Endothelial cell of umbilical vein (primary cell): ENCODE data around the gene FAM200C. TPM values are rescaled to one million over a fixed set of nuclear protein-coding genes. Genes with fewer than 3 reads are reported as not detected.

Experiments used
- BruUV-seq: library from RNA; stranded (reverse); fragments of 400-500 nt; replicated peaks from 2 replicates; lab custom pipeline; 2021; lab: Mats Ljungman, UMichigan
- CTCF ChIA-PET: fragments of 300-600, 350-600 bp; sonication (Branson Sonifier 250); formaldehyde crosslinking; loops from one replicate; lab custom pipeline; 2021; ENCODE audit warnings: antibody characterized with exemption, inconsistent platforms; lab: Charles Lee
- POLR2A ChIA-PET: fragments of 300-600, 350-600 bp; sonication (Branson Sonifier 250); formaldehyde crosslinking; loops from one replicate; lab custom pipeline; 2021; ENCODE audit warnings: antibody characterized with exemption, inconsistent platforms; lab: Charles Lee
- DNase-seq: peaks from one replicate; pipeline ENCODE4 v3.0.0-alpha.2; 2011; ENCODE audit warnings: low read depth, low spot score
- FAIRE-seq: peaks from 2 replicates; lab custom pipeline; 2011; peaks lifted over from hg19 to GRCh38; lab: Jason Lieb, UNC
- H2AFZ ChIP-seq: 2 replicates; pipeline ENCODE4 v1.6.0; 2012; ENCODE audit warnings: low read depth, low read length, control low read depth, inconsistent platforms
- H3K27ac ChIP-seq: 2 replicates; pipeline ENCODE4 v1.5.1; 2011; ENCODE audit warnings: low read depth, mild to moderate bottlenecking, control low read depth, low read length, moderate library complexity; ENCODE audit not compliant: insufficient read depth
- H3K27me3 ChIP-seq, 2 experiments: 2 replicates each; pipeline versions ENCODE4 v1.6.0 to v1.6.1; 2011; ENCODE audit warnings: low read length in 2 of 2, mixed read lengths in 1 of 2; ENCODE audit not compliant: control insufficient read depth in 2 of 2, insufficient read depth in 2 of 2
- H3K36me3 ChIP-seq, 2 experiments: 2 replicates in 1 of 2; 3 replicates in 1 of 2; pipeline ENCODE4 v1.5.1; 2011; ENCODE audit warnings: low read length in 2 of 2, mild to moderate bottlenecking in 1 of 2, moderate library complexity in 1 of 2; ENCODE audit not compliant: control insufficient read depth in 2 of 2, insufficient read depth in 2 of 2; ENCODE audit errors: extremely low read depth in 1 of 2
- H3K4me1 ChIP-seq: 3 replicates; pipeline ENCODE4 v1.5.1; 2011; ENCODE audit warnings: mild to moderate bottlenecking, low read length; ENCODE audit not compliant: control insufficient read depth, insufficient read depth; ENCODE audit errors: extremely low read depth
- H3K4me2 ChIP-seq: 2 replicates; pipeline ENCODE4 v1.6.1; 2011; ENCODE audit warnings: low read length, control low read depth, mixed read lengths; ENCODE audit not compliant: insufficient read depth
- H3K4me3 ChIP-seq, 3 experiments: fragments of 200-600 bp in 1 of 3; sonication (generic), shearing (Covaris generic) in 1 of 3; replicated peaks in 1 of 3; 2 replicates each; pipeline ENCODE4 v1.5.1; 2011 to 2016; ENCODE audit warnings: control low read depth in 3 of 3, low read length in 3 of 3, mild to moderate bottlenecking in 2 of 3, inconsistent platforms in 1 of 3, low read depth in 1 of 3, moderate library complexity in 1 of 3; ENCODE audit not compliant: insufficient read depth in 1 of 3
- H3K79me2 ChIP-seq: 2 replicates; pipeline ENCODE4 v1.6.0; 2012; ENCODE audit warnings: low read length, inconsistent platforms; ENCODE audit not compliant: control insufficient read depth, insufficient read depth
- H3K9ac ChIP-seq: replicated peaks from 2 replicates; pipeline ENCODE3; 2011; ENCODE audit warnings: low read length, control low read depth; ENCODE audit not compliant: insufficient read depth; ENCODE audit errors: extremely low read depth
- H3K9me1 ChIP-seq: replicated peaks from 3 replicates; pipeline ENCODE4 v1.6.0; 2011; ENCODE audit warnings: mild to moderate bottlenecking, low read length; ENCODE audit not compliant: control insufficient read depth, insufficient read depth; ENCODE audit errors: extremely low read depth
- H3K9me3 ChIP-seq: replicated peaks from 2 replicates; pipeline ENCODE4 v1.5.1; 2012; ENCODE audit warnings: low read length, inconsistent platforms; ENCODE audit not compliant: control insufficient read depth, insufficient read depth
- H4K20me1 ChIP-seq: replicated peaks from 2 replicates; pipeline ENCODE3; 2011; ENCODE audit warnings: mild to moderate bottlenecking, low read length; ENCODE audit not compliant: control insufficient read depth, insufficient read depth; ENCODE audit errors: extremely low read depth
- CTCF ChIP-seq, 2 donors: IDR thresholded peaks; 1 replicate in 1 of 2; 2 replicates in 1 of 2; pipeline ENCODE4 v1.5.1; 2011; ENCODE audit warnings: low read length in 2 of 2, mild to moderate bottlenecking in 2 of 2, moderate library complexity in 2 of 2, control low read depth in 1 of 2, inconsistent platforms in 1 of 2, low read depth in 1 of 2; ENCODE audit not compliant: insufficient read depth in 1 of 2; ENCODE audit errors: extremely low read depth in 1 of 2
- EZH2 ChIP-seq: IDR thresholded peaks from 2 replicates; pipeline ENCODE4 v1.6.1; 2012; ENCODE audit warnings: borderline replicate concordance, low read depth, mild to moderate bottlenecking, moderate library complexity, low read length, inconsistent platforms; ENCODE audit not compliant: severe bottlenecking
- FOS ChIP-seq: IDR thresholded peaks from 2 replicates; pipeline ENCODE4 v1.6.1; 2011; ENCODE audit warnings: mild to moderate bottlenecking, low read length, moderate library complexity, borderline replicate concordance; ENCODE audit not compliant: insufficient read depth
- GATA2 ChIP-seq: IDR thresholded peaks from 2 replicates; pipeline ENCODE4 v1.7.0; 2011; ENCODE audit warnings: low read depth, mild to moderate bottlenecking, moderate library complexity, mixed read lengths, low read length; ENCODE audit not compliant: insufficient read length, insufficient read depth
- JUN ChIP-seq: IDR thresholded peaks from 2 replicates; pipeline ENCODE4 v1.6.1; 2011; ENCODE audit warnings: borderline replicate concordance, low read depth; ENCODE audit not compliant: insufficient read length, insufficient read depth
- MAX ChIP-seq: IDR thresholded peaks from 2 replicates; pipeline ENCODE4 v1.6.1; 2011; ENCODE audit not compliant: insufficient read depth, insufficient read length
- MYC ChIP-seq: IDR thresholded peaks from one replicate; pipeline ENCODE4 v1.6.1; 2011; ENCODE audit warnings: mild to moderate bottlenecking, low read depth, low read length
- POLR2A ChIP-seq: IDR thresholded peaks from 2 replicates; pipeline ENCODE4 v1.6.1; 2012; ENCODE audit warnings: low read depth, mild to moderate bottlenecking, control low read depth, low read length
- POLR2AphosphoS5 ChIP-seq: IDR thresholded peaks from 2 replicates; pipeline ENCODE4 v1.6.1; 2012; ENCODE audit warnings: low read depth, mild to moderate bottlenecking, control low read depth, low read length, moderate library complexity; ENCODE audit not compliant: insufficient read depth
- dilution Hi-C: fragments of 300-500 bp; cut with MboI; formaldehyde crosslinking; loops from one replicate; pipeline ENCODE4 v1.15.0; 2019; ENCODE audit warnings: low sequenced_read_pairs; ENCODE audit not compliant: extremely low pct_ligation_motif_present
- intact Hi-C: fragments of 100-400 bp; cut with micrococcal nuclease; formaldehyde crosslinking; loops from one replicate; pipeline ENCODE4 v1.10.0; 2022
- polyA plus RNA-seq, 4 experiments: library from polyadenylated mRNA; depleted of rRNA in 3 of 4; stranded (reverse) in 3 of 4; unstranded in 1 of 4; fragments of >200 nt; gene quantifications; 2 replicates each; pipeline versions ENCODE4 v1.2.1 to v1.2.3, GENCODE V29; 2011 to 2012; ENCODE audit warnings: missing spikeins in 1 of 4
- total RNA-seq: library from RNA; stranded (reverse); gene quantifications from 2 replicates; pipeline ENCODE4 v1.2.3, GENCODE V29; 2021

FAM200C gene
- total and polyA plus RNA-seq, 2 donors (not counting 3 experiments of a cell fraction or from before 2014, with no cell fraction given) = 0.76 to 2.7 TPM

GRCh38 chr5:160435532-160435931, 35.7 kb upstream of the FAM200C start:
- no peak overlapping the region for H3K4me3 ChIP-seq
- no peak for TF ChIP-seq GATA2
- no peaks in the 10 kb centered on the region for H3K9me3 ChIP-seq
- dilution Hi-C loops (no loop called here), intact Hi-C loops (loop anchor here (5.0 kb wide), 1 partner anchor 197 kb away; no protein-coding TSS in a partner anchor)
- H3K79me2 ChIP-seq = no peaks in the 10 kb centered on the region
- BruUV-seq = no TSS peak
- no peak overlapping the region for H2AFZ ChIP-seq
- H3K4me2 ChIP-seq = no peak overlapping the region
- no peaks in the 10 kb centered on the region for H3K9me1 ChIP-seq
- H3K27ac ChIP-seq = no peak overlapping the region
- DNase-seq = no peak
- ChIA-PET POLR2A (no interaction called here), CTCF (no interaction called here)
- no peak for FAIRE-seq
- H3K36me3 ChIP-seq = no peaks in the 10 kb centered on the region
- no peak overlapping the region for H3K9ac ChIP-seq
- peaks cover 0 to 6% of the 10 kb centered on the region in 2 experiments for H3K27me3 ChIP-seq
- peaks cover 10% of the 10 kb centered on the region for H3K4me1 ChIP-seq
- H4K20me1 ChIP-seq = no peaks in the 10 kb centered on the region

GRCh38 chr5:160434022-160434531, 34.2 kb upstream of the FAM200C start:
- intact Hi-C loops = no loop called here
- Histone ChIP-seq H3K27ac (no peak overlapping the region), H3K27me3 (peaks cover 0 to 6% of the 10 kb centered on the region in 2 experiments), H3K4me3 (no peak overlapping the region), H3K36me3 (peaks cover 0 to 3% of the 10 kb centered on the region in 2 experiments), H3K79me2 (no peaks in the 10 kb centered on the region), H3K4me2 (no peak overlapping the region), H2AFZ (no peak overlapping the region), H3K4me1 (peaks cover 7% of the 10 kb centered on the region), H3K9me3 (no peaks in the 10 kb centered on the region), H3K9me1 (no peaks in the 10 kb centered on the region), H4K20me1 (no peaks in the 10 kb centered on the region), H3K9ac (no peak overlapping the region)
- ChIA-PET POLR2A (no interaction called here), CTCF (interaction anchor here (0.9 kb wide), 1 partner anchor 10 kb away, joined by 3 read pairs; no protein-coding TSS in a partner anchor)
- no peak for DNase-seq
- no peak for TF ChIP-seq CTCF (IDR thresholded peaks at IDR 0.05; ENCODE audit: extremely low read depth in 1 of 2, insufficient read depth in 1 of 2, low read depth in 1 of 2, low read length in 2 of 2)
- TF ChIP-seq MAX = no peak
- TF ChIP-seq JUN = no peak
- no peak for TF ChIP-seq GATA2
- TF ChIP-seq EZH2 = no peak
- no peak for TF ChIP-seq FOS
- no peak for TF ChIP-seq MYC
- no peak for TF ChIP-seq POLR2AphosphoS5
- TF ChIP-seq POLR2A = no peak
- no TSS peak for BruUV-seq
- dilution Hi-C loops = no loop called here
- FAIRE-seq = no peak
